SJCRH30 (cell line): ENCODE data around the gene RBFOX1. TPM values are rescaled to one million over a fixed set of nuclear protein-coding genes. Genes with fewer than 3 reads are reported as not detected.

Experiments used
- DNase-seq, 2 experiments: peaks; one replicate each; pipeline ENCODE4 v3.0.0-alpha.2; 2015 to 2020
- H3K27ac ChIP-seq: fragments of 250-450 bp; sonication (Bioruptor Pico); 2 replicates; pipeline ENCODE4 v1.5.1; 2020; ENCODE audit warnings: mild to moderate bottlenecking, moderate library complexity
- H3K27me3 ChIP-seq: fragments of 250-450 bp; sonication (Bioruptor Pico); 2 replicates; pipeline ENCODE4 v1.5.1; 2020; ENCODE audit warnings: mild to moderate bottlenecking, moderate library complexity
- H3K36me3 ChIP-seq: fragments of 250-450 bp; sonication (Bioruptor Pico); 2 replicates; pipeline ENCODE4 v1.5.1; 2020; ENCODE audit warnings: mild to moderate bottlenecking, moderate library complexity
- H3K4me1 ChIP-seq: fragments of 250-450 bp; sonication (Bioruptor Pico); 2 replicates; pipeline ENCODE4 v1.5.1; 2020; ENCODE audit warnings: mild to moderate bottlenecking, moderate library complexity
- H3K4me3 ChIP-seq: fragments of 250-450 bp; sonication (Bioruptor Pico); 2 replicates; pipeline ENCODE4 v1.5.1; 2020; ENCODE audit warnings: mild to moderate bottlenecking, moderate library complexity
- H3K9me3 ChIP-seq: fragments of 250-450 bp; sonication (Bioruptor Pico); replicated peaks from 2 replicates; pipeline ENCODE4 v1.5.1; 2020; ENCODE audit warnings: mild to moderate bottlenecking, moderate library complexity
- total RNA-seq: library from RNA; depleted of rRNA; stranded (reverse); fragments of >200 nt; shearing (Covaris generic); gene quantifications from 2 replicates; pipeline ENCODE4 v1.2.3, GENCODE V29; 2014; rRNA removed

The RBFOX1 gene
- total RNA-seq, result 8.9 and 11.6 TPM in 2 replicates

GRCh38 chr16:7332611-7333010 is at the start of gene RBFOX1:
Gene RBFOX1, plus strand, starts transcription at chr16:7332845.
- peaks cover 2% of the 10 kb centered on the region; the same call in 1 of the 2 replicates for H3K36me3 ChIP-seq
- H3K27me3 ChIP-seq, result no peaks in the 10 kb centered on the region
- DNase-seq, result peak; percentile 34 to 73
- H3K27ac ChIP-seq, result peak within 1 kb of the TSS; percentile 83
- peak within 1 kb of the TSS; percentile 43 for H3K4me3 ChIP-seq
- H3K4me1 ChIP-seq, result peaks cover 61% of the 10 kb centered on the region
- no peaks in the 10 kb centered on the region for H3K9me3 ChIP-seq

GRCh38 chr16:7284780-7285179 is 47.9 kb upstream of the RBFOX1 start:
- no peak for DNase-seq
- H3K27ac ChIP-seq, result no peak overlapping the region
- H3K4me1 ChIP-seq, result no peaks in the 10 kb centered on the region
- no peaks in the 10 kb centered on the region for H3K9me3 ChIP-seq
- H3K27me3 ChIP-seq, result no peaks in the 10 kb centered on the region
- H3K4me3 ChIP-seq, result no peak overlapping the region
- no peaks in the 10 kb centered on the region for H3K36me3 ChIP-seq

DNA sequence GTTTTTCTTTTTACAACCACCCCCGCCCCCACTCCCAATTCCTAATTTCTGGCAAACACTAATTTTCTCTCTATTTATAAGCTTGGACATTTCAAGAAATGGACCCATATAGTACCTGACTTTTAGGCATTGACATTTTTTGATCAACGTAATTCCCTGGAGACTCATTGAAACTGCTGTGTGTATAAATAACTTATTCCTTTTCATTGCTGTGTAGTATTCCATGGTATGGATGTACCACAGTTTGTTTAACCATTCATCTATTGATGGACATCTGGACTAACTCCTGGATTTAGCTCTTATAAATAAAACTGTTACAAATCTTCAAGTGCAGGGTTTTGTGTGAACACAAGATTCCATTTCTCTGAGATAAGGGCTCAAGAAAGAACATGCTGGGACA is 47.1 kb upstream of the RBFOX1 start:
- Histone ChIP-seq H3K27me3 (no peaks in the 10 kb centered on the region), H3K27ac (no peak overlapping the region), H3K36me3 (no peaks in the 10 kb centered on the region), H3K9me3 (no peaks in the 10 kb centered on the region), H3K4me1 (no peaks in the 10 kb centered on the region), H3K4me3 (no peak overlapping the region)
- DNase-seq, result no peak

- H3K27ac ChIP-seq, result no peak overlapping the region
- DNase-seq, result no peak
- H3K9me3 ChIP-seq, result no peaks in the 10 kb centered on the region
- H3K27me3 ChIP-seq, result no peaks in the 10 kb centered on the region
- H3K4me3 ChIP-seq, result no peak overlapping the region
- no peaks in the 10 kb centered on the region for H3K4me1 ChIP-seq
- H3K36me3 ChIP-seq, result no peaks in the 10 kb centered on the region
These were observed 43.3 kb upstream of the RBFOX1 start for GRCh38 chr16:7289299-7289698.

GRCh38 chr16:7290682-7291081 is 42.0 kb upstream of the RBFOX1 start:
- H3K9me3 ChIP-seq, result no peaks in the 10 kb centered on the region
- DNase-seq, result no peak
- no peak overlapping the region for H3K27ac ChIP-seq
- H3K4me1 ChIP-seq, result no peaks in the 10 kb centered on the region
- H3K4me3 ChIP-seq, result no peak overlapping the region
- no peaks in the 10 kb centered on the region for H3K36me3 ChIP-seq
- no peaks in the 10 kb centered on the region for H3K27me3 ChIP-seq

DNA sequence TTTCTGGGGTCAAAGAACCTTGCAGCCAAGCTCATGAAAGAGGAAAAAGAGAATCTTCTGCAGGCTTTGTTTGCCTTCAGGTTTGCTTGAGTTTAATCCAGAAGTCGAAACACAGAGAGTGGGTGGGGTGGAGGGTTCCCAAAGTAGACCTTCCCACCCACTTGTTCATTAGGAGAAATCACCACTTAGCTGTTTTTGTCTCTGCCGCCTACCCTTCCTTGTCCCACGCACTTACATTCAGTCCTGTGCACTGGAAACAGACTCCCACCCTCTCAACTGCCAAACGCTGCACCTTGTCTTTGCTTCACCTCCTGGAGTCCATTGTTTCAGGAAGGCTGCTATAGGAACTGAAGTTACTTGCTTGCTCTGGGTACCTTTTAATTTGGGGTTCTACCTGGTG is 38.6 kb upstream of the RBFOX1 start:
- no peaks in the 10 kb centered on the region for H3K9me3 ChIP-seq
- H3K4me1 ChIP-seq, result no peaks in the 10 kb centered on the region
- no peaks in the 10 kb centered on the region for H3K36me3 ChIP-seq
- DNase-seq, result no peak
- H3K27me3 ChIP-seq, result no peaks in the 10 kb centered on the region
- no peak overlapping the region for H3K4me3 ChIP-seq
- no peak overlapping the region for H3K27ac ChIP-seq

DNA sequence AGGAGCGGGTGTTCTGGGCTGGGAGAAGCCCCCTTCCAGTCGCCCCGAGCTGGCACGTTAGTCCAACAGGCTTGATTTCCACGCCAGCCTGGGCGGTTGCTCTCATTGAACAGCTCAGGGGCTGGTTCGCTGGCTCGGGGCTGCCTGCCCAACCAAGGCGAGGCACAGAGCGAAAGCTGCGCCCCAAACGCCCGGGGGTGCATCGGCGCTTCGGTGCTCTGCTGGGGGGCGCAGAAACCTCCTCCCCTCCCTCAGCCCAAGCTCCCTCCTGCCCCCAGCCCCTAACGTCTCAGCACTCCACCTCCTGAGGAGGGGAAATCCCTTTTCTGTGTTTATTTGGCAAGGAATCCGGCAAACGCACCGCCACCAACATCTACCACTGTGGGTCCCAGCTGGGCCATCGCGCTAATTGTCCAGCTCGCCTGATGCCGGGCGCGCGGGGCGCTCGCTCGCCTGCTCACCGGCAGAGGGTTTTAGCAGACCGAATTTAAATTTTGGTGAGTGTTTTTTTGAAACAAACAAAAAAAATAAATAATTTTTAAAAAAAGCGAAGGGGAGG is 29.5 kb upstream of the RBFOX1 start:
- DNase-seq, result peak; percentile 57 to 73
- peak overlapping the region; percentile 68 for H3K4me3 ChIP-seq
- no peaks in the 10 kb centered on the region for H3K9me3 ChIP-seq
- peaks cover 5% of the 10 kb centered on the region; the same call in 1 of the 2 replicates for H3K4me1 ChIP-seq
- H3K27ac ChIP-seq, result peak overlapping the region; percentile 58
- H3K36me3 ChIP-seq, result no peaks in the 10 kb centered on the region
- peaks cover 3% of the 10 kb centered on the region; the same call in 1 of the 2 replicates for H3K27me3 ChIP-seq

DNA sequence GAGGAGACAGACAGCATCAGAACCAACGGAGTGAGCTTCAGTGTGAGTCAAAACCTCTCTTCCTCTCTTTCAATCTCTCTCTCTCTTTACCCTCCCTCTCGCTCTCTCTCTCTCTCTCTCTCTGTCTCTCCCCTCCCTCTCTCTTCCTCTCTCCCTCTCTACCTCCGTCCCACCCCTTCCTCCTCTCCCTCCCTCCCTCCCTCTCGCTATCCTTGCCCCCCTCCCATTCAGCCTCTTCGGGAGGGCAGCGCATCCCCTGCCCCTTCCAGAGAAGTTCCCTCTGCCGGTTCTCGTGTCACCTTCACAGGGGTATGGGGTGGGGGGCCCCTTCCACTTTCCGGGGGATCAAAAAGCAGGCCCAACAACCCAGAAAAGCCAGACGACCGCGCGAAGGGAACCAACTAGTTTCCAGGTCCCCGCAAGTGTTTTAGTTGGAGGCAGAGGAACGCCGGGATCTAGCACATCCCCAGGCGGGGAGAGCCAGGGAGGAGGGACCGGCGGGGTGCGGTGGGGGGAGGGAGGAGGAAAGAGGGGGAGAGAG is 28.9 kb upstream of the RBFOX1 start:
- H3K27ac ChIP-seq, result peak overlapping the region; percentile 58
- peak; percentile 38 to 61 for DNase-seq
- H3K36me3 ChIP-seq, result no peaks in the 10 kb centered on the region
- peaks cover 5% of the 10 kb centered on the region; the same call in 1 of the 2 replicates for H3K4me1 ChIP-seq
- peaks cover 3% of the 10 kb centered on the region; the same call in 1 of the 2 replicates for H3K27me3 ChIP-seq
- peak overlapping the region; percentile 68 for H3K4me3 ChIP-seq
- H3K9me3 ChIP-seq, result no peaks in the 10 kb centered on the region

GRCh38 chr16:7304279-7304678 is 28.4 kb upstream of the RBFOX1 start:
- Histone ChIP-seq H3K4me3 (peak overlapping the region; percentile 68), H3K9me3 (no peaks in the 10 kb centered on the region), H3K27me3 (peaks cover 3% of the 10 kb centered on the region; the same call in 1 of the 2 replicates), H3K36me3 (no peaks in the 10 kb centered on the region), H3K4me1 (peaks cover 5% of the 10 kb centered on the region; the same call in 1 of the 2 replicates), H3K27ac (peak overlapping the region; percentile 58)
- peak in 1 of 2 experiments; percentile 4 for DNase-seq

GRCh38 chr16:7304958-7305357 is 27.7 kb upstream of the RBFOX1 start:
- Histone ChIP-seq H3K4me1 (peaks cover 5% of the 10 kb centered on the region; the same call in 1 of the 2 replicates), H3K4me3 (peak overlapping the region; percentile 68), H3K27ac (peak overlapping the region; percentile 58; the same call in 1 of the 2 replicates), H3K27me3 (peaks cover 3% of the 10 kb centered on the region; the same call in 1 of the 2 replicates), H3K9me3 (no peaks in the 10 kb centered on the region), H3K36me3 (no peaks in the 10 kb centered on the region)
- DNase-seq, result peak in 1 of 2 experiments; percentile 33

GRCh38 chr16:7313170-7313569 is 19.5 kb upstream of the RBFOX1 start:
- H3K36me3 ChIP-seq, result no peaks in the 10 kb centered on the region
- peak; percentile 20 to 59 for DNase-seq

DNA sequence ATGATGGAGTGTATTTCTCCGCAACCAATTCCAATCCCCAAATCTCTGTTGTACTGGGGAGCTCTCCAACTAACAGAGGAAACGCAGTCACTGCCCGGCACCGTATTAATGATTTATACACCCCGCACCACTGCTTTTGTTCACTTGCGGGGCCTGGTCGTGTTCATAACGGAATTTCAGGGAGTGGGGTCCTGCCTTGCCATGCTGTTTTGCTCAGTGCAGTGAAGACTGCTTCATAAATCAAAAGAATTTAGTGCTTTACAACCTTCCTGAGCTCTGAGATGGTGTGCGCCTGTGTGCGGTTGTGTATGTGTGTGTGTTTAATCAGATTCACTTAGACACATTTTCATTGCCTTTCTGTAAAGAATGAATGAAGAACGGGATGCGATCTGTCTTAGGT is 18.5 kb upstream of the RBFOX1 start:
- H3K36me3 ChIP-seq, result no peaks in the 10 kb centered on the region
- H3K4me3 ChIP-seq, result no peak overlapping the region
- H3K27me3 ChIP-seq, result no peaks in the 10 kb centered on the region
- no peak overlapping the region for H3K27ac ChIP-seq
- no peak for DNase-seq
- peaks cover 19% of the 10 kb centered on the region for H3K4me1 ChIP-seq
- H3K9me3 ChIP-seq, result no peaks in the 10 kb centered on the region

More at GRCh38 chr16:7313170-7313569, 19.5 kb upstream of the RBFOX1 start:
- Histone ChIP-seq H3K4me1 (peaks cover 9% of the 10 kb centered on the region), H3K27me3 (no peaks in the 10 kb centered on the region), H3K9me3 (no peaks in the 10 kb centered on the region), H3K4me3 (no peak overlapping the region), H3K27ac (no peak overlapping the region)

GRCh38 chr16:7315813-7316212 is 16.8 kb upstream of the RBFOX1 start:
- H3K4me1 ChIP-seq, result peaks cover 24% of the 10 kb centered on the region
- H3K4me3 ChIP-seq, result no peak overlapping the region
- H3K27ac ChIP-seq, result no peak overlapping the region
- no peaks in the 10 kb centered on the region for H3K27me3 ChIP-seq
- no peaks in the 10 kb centered on the region for H3K36me3 ChIP-seq
- DNase-seq, result no peak
- no peaks in the 10 kb centered on the region for H3K9me3 ChIP-seq

DNA sequence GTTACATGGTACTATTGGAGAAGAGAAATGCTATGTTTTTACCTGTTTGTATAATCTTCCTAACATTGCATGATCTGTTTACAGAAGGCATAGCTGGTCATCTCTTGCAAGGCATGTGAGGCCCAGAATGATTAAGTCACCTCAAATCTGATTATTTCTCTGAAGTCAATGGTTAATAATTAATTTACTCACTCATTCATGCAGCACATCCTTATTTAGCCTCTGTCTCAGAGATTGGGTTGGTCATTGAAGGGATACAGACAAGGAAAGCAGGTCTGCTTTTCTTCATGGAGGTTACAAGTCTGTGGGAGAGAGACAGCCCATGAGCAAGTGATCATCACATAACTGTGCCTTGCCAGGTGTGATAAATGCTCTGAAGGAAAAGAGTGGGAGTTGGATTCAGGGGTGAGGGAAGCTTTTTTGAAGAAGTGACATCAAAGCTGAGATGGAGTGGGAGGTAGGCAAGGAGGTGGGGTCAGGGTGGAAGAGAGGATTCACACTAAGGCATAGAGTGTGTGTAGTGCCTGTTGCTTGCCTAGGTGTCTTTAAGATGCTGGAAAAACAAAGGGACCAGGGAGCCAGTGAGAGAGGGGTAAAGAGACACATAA is 16.3 kb upstream of the RBFOX1 start:
- Histone ChIP-seq H3K36me3 (no peaks in the 10 kb centered on the region), H3K27ac (no peak overlapping the region), H3K4me1 (peaks cover 26% of the 10 kb centered on the region), H3K27me3 (no peaks in the 10 kb centered on the region), H3K9me3 (no peaks in the 10 kb centered on the region), H3K4me3 (no peak overlapping the region)
- DNase-seq, result no peak

DNA sequence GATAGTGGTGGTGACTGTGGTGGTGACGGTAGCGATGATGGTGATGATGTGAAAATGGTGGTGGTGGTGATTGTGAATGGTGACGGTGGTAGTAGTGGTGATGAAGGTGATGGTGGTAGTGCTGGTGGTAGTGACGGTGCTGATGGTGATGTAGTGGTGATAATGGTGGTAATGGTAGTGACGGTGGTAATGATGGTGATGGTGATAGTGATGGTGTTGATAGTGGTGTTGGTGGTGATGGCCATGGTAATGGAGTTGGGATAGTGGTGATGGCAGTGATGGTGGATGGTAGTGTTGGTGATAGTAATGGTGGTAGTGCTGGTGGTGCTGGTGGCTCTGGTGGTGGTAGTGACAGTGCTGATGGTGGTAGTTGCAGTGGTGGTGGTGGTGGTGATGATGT is 14.7 kb upstream of the RBFOX1 start:
- H3K9me3 ChIP-seq, result no peaks in the 10 kb centered on the region
- H3K4me1 ChIP-seq, result peaks cover 33% of the 10 kb centered on the region
- H3K27ac ChIP-seq, result no peak overlapping the region
- no peaks in the 10 kb centered on the region for H3K36me3 ChIP-seq
- no peaks in the 10 kb centered on the region for H3K27me3 ChIP-seq
- H3K4me3 ChIP-seq, result no peak overlapping the region
- no peak for DNase-seq
